OCI-LY1 (cell line): ENCODE data around the gene SESN1.

Experiments used
- EZH2 ChIP-seq: fragments of 200-600 bp; sonication (generic), shearing (Covaris generic); IDR thresholded peaks from 2 replicates; pipeline ENCODE4 v1.8.0; 2017; ENCODE audit warnings: borderline replicate concordance, mixed run types, mild to moderate bottlenecking, antibody characterized with exemption, low read length, moderate library complexity, mixed read lengths
- TF ChIP-seq, protein P1 (sequence below): fragments of 200-600 bp; sonication (generic), shearing (Covaris generic); IDR thresholded peaks from 2 replicates; pipeline ENCODE4 v1.5.1; 2017; ENCODE audit warnings: mild to moderate bottlenecking, antibody characterized with exemption, low read length, moderate library complexity, mixed read lengths

DNA sequence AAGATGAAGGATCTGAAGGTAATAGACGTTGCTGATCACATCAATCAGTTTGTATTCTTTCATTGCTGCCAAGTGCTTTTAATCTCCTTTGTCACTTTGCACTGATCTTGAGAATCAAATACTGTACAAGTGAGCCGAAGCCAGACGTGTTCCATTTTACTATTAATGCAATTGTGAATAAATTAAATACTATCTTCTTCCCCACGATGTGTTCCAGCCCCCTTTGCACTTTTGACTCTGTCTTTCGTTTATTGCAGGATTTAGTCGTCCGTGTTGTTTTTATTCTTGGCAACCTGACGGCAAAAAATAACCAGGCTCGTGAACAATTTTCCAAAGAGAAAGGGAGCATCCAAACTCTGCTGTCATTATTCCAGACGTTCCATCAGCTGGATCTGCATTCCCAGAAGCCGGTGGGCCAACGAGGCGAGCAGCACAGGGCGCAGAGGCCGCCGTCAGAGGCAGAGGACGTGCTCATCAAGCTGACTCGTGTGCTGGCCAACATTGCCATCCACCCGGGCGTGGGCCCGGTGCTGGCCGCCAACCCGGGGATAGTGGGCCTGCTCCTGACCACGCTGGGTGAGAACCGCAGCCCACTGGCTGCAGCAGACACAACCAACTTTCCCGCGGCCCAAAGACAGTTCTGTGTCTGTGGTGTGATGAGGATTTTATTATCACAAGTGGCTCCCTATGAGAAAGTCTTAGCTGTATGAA is 141.7 kb downstream of the SESN1 start:
- TF ChIP-seq, protein P1, sequence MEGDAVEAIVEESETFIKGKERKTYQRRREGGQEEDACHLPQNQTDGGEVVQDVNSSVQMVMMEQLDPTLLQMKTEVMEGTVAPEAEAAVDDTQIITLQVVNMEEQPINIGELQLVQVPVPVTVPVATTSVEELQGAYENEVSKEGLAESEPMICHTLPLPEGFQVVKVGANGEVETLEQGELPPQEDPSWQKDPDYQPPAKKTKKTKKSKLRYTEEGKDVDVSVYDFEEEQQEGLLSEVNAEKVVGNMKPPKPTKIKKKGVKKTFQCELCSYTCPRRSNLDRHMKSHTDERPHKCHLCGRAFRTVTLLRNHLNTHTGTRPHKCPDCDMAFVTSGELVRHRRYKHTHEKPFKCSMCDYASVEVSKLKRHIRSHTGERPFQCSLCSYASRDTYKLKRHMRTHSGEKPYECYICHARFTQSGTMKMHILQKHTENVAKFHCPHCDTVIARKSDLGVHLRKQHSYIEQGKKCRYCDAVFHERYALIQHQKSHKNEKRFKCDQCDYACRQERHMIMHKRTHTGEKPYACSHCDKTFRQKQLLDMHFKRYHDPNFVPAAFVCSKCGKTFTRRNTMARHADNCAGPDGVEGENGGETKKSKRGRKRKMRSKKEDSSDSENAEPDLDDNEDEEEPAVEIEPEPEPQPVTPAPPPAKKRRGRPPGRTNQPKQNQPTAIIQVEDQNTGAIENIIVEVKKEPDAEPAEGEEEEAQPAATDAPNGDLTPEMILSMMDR, result no peak
- TF ChIP-seq EZH2, result no peak
